Karpas-422 (cell line): Measurements from ENCODE around the gene SORT1. TPM values are rescaled to one million over a fixed set of nuclear protein-coding genes. Genes with fewer than 3 reads are reported as not detected.

Experiments
- DNase-seq: peaks from one replicate; pipeline ENCODE4 v3.0.0-alpha.2; 2015
- H2AFZ ChIP-seq: fragments of 200-600 bp; sonication (generic); 2 replicates; pipeline ENCODE4 v1.6.1; 2014; ENCODE audit warnings: antibody characterized with exemption, low read length, mixed read lengths
- H3K27ac ChIP-seq: fragments of 200-600 bp; sonication (generic); 2 replicates; pipeline ENCODE4 v1.5.1; 2014; ENCODE audit warnings: mild to moderate bottlenecking, low read length, moderate library complexity
- H3K27me3 ChIP-seq: fragments of 200-600 bp; sonication (generic); 2 replicates; pipeline ENCODE4 v1.6.1; 2014; ENCODE audit warnings: low read length, mixed read lengths
- H3K36me3 ChIP-seq: fragments of 200-600 bp; sonication (generic); 2 replicates; pipeline ENCODE4 v1.6.1; 2014; ENCODE audit warnings: low read length, mixed read lengths; ENCODE audit not compliant: insufficient read depth
- H3K4me1 ChIP-seq: fragments of 200-600 bp; sonication (generic); 2 replicates; pipeline ENCODE4 v1.6.1; 2014; ENCODE audit warnings: mild to moderate bottlenecking, low read length, mixed read lengths
- H3K4me2 ChIP-seq: fragments of 200-600 bp; sonication (generic); 2 replicates; pipeline ENCODE4 v1.6.1; 2014; ENCODE audit warnings: low read length, low read depth, mild to moderate bottlenecking; ENCODE audit not compliant: poor library complexity, severe bottlenecking
- H3K4me3 ChIP-seq: fragments of 200-600 bp; sonication (generic); 2 replicates; pipeline ENCODE4 v1.5.1; 2014; ENCODE audit warnings: mild to moderate bottlenecking, antibody characterized with exemption, low read length, mixed read lengths
- H3K79me2 ChIP-seq: fragments of 200-600 bp; sonication (generic); 2 replicates; pipeline ENCODE4 v1.6.1; 2014; ENCODE audit warnings: mild to moderate bottlenecking, low read length, mixed read lengths
- H3K9ac ChIP-seq: fragments of 200-600 bp; sonication (generic); 2 replicates; pipeline ENCODE4 v1.6.0; 2014; ENCODE audit warnings: low read length
- H3K9me2 ChIP-seq: fragments of 200-600 bp; sonication (generic), shearing (Covaris generic); replicated peaks from 2 replicates; pipeline ENCODE4 v1.6.0; 2014; ENCODE audit warnings: mild to moderate bottlenecking, low read length, moderate library complexity; ENCODE audit not compliant: insufficient read depth
- H3K9me3 ChIP-seq: fragments of 300-700, 200-600 bp; sonication (generic); 2 replicates; pipeline ENCODE4 v1.6.1; 2014; ENCODE audit warnings: low read length, mixed read lengths
- H4K20me1 ChIP-seq: fragments of 200-600 bp; sonication (generic); 2 replicates; pipeline ENCODE4 v1.6.1; 2014; ENCODE audit warnings: mild to moderate bottlenecking, antibody characterized with exemption, low read length, low read depth; ENCODE audit not compliant: insufficient read depth
- total RNA-seq: library from RNA; depleted of rRNA; stranded (reverse); fragments of >200 nt; shearing (Covaris generic); gene quantifications from 2 replicates; pipeline ENCODE4 v1.2.3, GENCODE V29; 2014; ENCODE audit warnings: low replicate concordance

SORT1 gene
- total RNA-seq, 1 experiment from 2014 or later = 0.04 TPM

DNA sequence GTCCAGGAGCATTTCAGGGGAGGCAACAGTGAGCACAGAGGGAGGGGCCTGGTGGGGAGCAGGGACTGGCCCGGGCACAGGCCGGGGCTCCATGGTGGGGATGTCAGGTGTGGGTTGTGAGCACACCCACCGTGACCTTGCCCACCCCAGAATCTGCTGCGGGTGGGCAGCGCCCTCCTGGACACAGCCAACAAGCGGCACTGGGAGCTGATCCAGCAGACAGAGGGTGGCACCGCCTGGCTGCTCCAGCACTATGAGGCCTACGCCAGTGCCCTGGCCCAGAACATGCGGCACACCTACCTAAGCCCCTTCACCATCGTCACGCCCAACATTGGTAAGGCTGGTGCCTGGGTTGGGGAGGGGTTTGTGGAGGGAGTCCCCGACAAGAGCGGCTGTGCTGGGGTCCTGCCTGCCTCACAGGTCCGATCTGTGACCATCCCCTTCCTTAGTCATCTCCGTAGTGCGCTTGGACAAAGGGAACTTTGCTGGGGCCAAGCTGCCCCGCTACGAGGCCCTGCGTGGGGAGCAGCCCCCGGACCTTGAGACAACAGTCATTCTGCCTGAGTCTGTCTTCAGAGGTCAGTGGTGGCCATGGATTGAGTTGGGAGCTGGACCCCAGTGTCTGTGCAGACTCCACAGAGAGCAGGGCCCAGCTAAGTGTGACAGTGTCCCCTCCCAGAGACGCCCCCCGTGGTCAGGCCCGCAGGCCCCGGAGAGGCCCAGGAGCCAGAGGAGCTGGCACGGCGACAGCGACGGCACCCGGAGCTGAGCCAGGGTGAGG, 129.1 kb downstream of the SORT1 start:
- H3K9me3 ChIP-seq = no peaks in the 10 kb centered on the region
- no peak overlapping the region for H3K4me2 ChIP-seq
- no peaks in the 10 kb centered on the region for H3K27me3 ChIP-seq
- no peaks in the 10 kb centered on the region for H3K36me3 ChIP-seq
- no peak overlapping the region for H3K9ac ChIP-seq
- no peak overlapping the region for H3K4me3 ChIP-seq
- H3K79me2 ChIP-seq = no peaks in the 10 kb centered on the region
- H4K20me1 ChIP-seq = no peaks in the 10 kb centered on the region; the same call in 1 of the 2 replicates
- no peak overlapping the region for H2AFZ ChIP-seq
- H3K4me1 ChIP-seq = no peaks in the 10 kb centered on the region
- H3K27ac ChIP-seq = no peak overlapping the region
- H3K9me2 ChIP-seq = no peaks in the 10 kb centered on the region
- no peak for DNase-seq

DNA sequence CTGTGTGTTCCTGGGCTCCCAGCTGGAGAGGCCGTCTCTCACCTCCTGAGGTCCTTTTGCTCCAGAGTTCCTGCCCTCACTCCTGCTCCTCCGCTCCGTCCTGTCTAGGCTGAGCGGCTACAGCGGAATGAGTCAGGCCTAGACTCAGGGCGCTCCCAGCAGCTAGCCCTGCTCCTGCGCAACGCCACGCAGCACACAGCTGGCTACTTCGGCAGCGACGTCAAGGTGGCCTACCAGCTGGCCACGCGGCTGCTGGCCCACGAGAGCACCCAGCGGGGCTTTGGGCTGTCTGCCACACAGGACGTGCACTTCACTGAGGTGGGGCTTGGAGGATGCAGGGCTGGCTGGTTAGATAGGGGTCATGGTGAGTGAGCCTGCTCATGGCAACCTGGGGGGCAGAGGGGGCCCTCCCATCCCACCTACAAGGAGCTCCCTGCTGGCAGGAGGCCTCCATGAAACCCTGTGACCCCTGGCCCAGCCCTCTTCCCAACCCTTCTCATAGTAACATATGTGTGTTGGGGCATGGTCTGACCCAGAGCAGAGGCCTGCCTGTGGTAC, 129.9 kb downstream of the SORT1 start:
- Histone ChIP-seq H3K4me1 (no peaks in the 10 kb centered on the region), H3K9me3 (no peaks in the 10 kb centered on the region), H2AFZ (no peak overlapping the region), H3K79me2 (no peaks in the 10 kb centered on the region), H3K4me2 (no peak overlapping the region), H3K9ac (no peak overlapping the region), H3K4me3 (no peak overlapping the region), H4K20me1 (no peaks in the 10 kb centered on the region; the same call in 1 of the 2 replicates), H3K36me3 (no peaks in the 10 kb centered on the region), H3K9me2 (no peaks in the 10 kb centered on the region), H3K27ac (no peak overlapping the region), H3K27me3 (no peaks in the 10 kb centered on the region)
- DNase-seq = no peak

DNA sequence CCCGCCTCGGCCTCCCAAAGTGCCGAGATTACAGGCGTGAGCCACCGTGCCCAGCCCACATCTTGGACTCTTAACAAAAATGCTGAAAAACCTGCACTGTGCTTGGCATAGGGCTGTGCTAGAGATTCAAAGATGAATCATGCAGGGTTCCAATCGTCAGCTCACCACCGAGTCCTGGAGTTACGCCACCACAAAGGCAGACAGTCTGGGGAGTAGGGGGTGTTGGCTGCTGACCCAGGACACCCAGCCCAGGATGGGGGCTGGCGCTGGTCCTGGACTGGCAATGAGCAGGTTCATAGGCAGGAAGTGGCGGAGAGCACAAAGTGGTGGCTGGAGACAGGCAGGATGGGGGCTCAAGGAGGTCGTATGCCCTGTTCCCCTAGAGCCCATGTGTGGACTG, 130.8 kb downstream of the SORT1 start:
- H3K4me2 ChIP-seq = no peak overlapping the region

DNA sequence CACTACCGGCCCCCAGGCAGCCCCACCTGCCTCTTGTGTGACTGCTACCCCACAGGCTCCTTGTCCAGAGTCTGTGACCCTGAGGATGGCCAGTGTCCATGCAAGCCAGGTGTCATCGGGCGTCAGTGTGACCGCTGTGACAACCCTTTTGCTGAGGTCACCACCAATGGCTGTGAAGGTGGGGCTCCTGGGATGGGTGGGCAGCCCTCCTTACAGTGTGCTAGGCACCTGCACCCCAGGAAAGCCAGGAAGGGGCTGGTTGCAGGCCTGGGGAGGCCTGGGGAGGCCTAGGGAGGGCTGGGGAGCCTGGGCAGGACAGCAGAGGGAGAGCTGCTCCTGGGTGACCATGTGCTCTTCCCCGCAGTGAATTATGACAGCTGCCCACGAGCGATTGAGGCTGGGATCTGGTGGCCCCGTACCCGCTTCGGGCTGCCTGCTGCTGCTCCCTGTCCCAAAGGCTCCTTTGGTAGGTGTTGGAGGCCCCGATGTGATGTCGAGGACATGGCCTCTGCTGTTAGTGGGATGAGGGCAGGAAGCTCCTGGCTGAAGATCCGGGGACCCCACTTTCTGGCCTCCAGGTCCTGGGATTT, 131.9 kb downstream of the SORT1 start:
- Histone ChIP-seq H3K79me2 (no peaks in the 10 kb centered on the region), H3K4me2 (no peak overlapping the region), H3K9me2 (no peaks in the 10 kb centered on the region), H4K20me1 (no peaks in the 10 kb centered on the region; the same call in 1 of the 2 replicates), H3K27me3 (no peaks in the 10 kb centered on the region), H3K27ac (no peak overlapping the region), H2AFZ (no peak overlapping the region), H3K9ac (no peak overlapping the region), H3K9me3 (no peaks in the 10 kb centered on the region), H3K4me3 (no peak overlapping the region), H3K36me3 (no peaks in the 10 kb centered on the region), H3K4me1 (no peaks in the 10 kb centered on the region)
- no peak for DNase-seq

More for the DNA sequence above, 130.8 kb downstream of the SORT1 start:
- H3K27ac ChIP-seq = no peak overlapping the region
- no peaks in the 10 kb centered on the region for H3K9me2 ChIP-seq
- no peaks in the 10 kb centered on the region; the same call in 1 of the 2 replicates for H4K20me1 ChIP-seq
- no peak overlapping the region for H3K9ac ChIP-seq
- no peak for DNase-seq
- no peak overlapping the region for H3K4me3 ChIP-seq
- H3K4me1 ChIP-seq = no peaks in the 10 kb centered on the region
- no peaks in the 10 kb centered on the region for H3K36me3 ChIP-seq
- H3K79me2 ChIP-seq = no peaks in the 10 kb centered on the region
- no peak overlapping the region for H2AFZ ChIP-seq
- no peaks in the 10 kb centered on the region for H3K27me3 ChIP-seq
- H3K9me3 ChIP-seq = no peaks in the 10 kb centered on the region

DNA sequence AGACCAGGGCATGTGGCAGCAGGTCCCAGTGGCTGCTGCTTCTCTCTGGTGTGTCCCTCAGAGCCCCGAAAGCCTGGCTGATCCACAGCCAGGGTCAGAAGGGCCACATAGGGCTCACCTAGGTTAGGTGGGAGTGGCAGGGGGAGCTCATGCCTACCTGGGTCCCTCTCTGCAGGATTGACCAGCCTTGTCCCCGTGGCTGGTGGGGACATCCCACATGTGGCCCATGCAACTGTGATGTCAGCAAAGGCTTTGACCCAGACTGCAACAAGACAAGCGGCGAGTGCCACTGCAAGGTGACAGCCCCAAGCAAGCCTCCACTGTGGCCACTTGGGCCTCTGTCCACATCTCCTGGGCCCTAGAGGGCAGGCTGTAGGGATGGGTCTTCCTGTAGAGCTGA, 132.7 kb downstream of the SORT1 start:
- no peaks in the 10 kb centered on the region for H3K9me2 ChIP-seq
- no peak overlapping the region for H3K4me2 ChIP-seq
- no peaks in the 10 kb centered on the region for H3K36me3 ChIP-seq
- H3K27ac ChIP-seq = no peak overlapping the region
- H3K27me3 ChIP-seq = no peaks in the 10 kb centered on the region
- no peak overlapping the region for H2AFZ ChIP-seq
- H3K9ac ChIP-seq = no peak overlapping the region
- H3K9me3 ChIP-seq = no peaks in the 10 kb centered on the region
- no peaks in the 10 kb centered on the region for H3K4me1 ChIP-seq
- no peak overlapping the region for H3K4me3 ChIP-seq
- no peaks in the 10 kb centered on the region for H3K79me2 ChIP-seq
- no peaks in the 10 kb centered on the region; the same call in 1 of the 2 replicates for H4K20me1 ChIP-seq
- no peak for DNase-seq

DNA sequence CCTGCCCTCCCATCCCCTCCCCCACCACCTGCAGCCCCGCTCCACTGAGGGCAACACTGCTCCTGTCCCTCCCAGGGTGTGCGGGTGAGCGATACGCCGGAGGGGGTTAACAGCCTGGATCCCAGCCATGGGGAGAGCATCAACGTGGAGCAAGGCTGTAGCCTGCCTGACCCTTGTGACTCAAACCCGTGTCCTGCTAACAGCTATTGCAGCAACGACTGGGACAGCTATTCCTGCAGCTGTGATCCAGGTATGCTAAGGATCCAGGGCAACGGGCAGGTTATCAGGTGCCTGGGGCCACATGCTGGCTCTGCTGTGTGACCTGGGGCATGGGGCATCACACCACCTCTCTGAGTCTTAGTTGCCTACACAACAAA, 133.4 kb downstream of the SORT1 start:
- Histone ChIP-seq H3K79me2 (no peaks in the 10 kb centered on the region), H3K9ac (no peak overlapping the region), H2AFZ (no peak overlapping the region), H3K36me3 (no peaks in the 10 kb centered on the region), H3K27ac (no peak overlapping the region), H3K9me2 (no peaks in the 10 kb centered on the region), H3K9me3 (no peaks in the 10 kb centered on the region), H3K4me2 (no peak overlapping the region), H3K27me3 (no peaks in the 10 kb centered on the region), H4K20me1 (no peaks in the 10 kb centered on the region; the same call in 1 of the 2 replicates), H3K4me1 (no peaks in the 10 kb centered on the region), H3K4me3 (no peak overlapping the region)
- DNase-seq = no peak

DNA sequence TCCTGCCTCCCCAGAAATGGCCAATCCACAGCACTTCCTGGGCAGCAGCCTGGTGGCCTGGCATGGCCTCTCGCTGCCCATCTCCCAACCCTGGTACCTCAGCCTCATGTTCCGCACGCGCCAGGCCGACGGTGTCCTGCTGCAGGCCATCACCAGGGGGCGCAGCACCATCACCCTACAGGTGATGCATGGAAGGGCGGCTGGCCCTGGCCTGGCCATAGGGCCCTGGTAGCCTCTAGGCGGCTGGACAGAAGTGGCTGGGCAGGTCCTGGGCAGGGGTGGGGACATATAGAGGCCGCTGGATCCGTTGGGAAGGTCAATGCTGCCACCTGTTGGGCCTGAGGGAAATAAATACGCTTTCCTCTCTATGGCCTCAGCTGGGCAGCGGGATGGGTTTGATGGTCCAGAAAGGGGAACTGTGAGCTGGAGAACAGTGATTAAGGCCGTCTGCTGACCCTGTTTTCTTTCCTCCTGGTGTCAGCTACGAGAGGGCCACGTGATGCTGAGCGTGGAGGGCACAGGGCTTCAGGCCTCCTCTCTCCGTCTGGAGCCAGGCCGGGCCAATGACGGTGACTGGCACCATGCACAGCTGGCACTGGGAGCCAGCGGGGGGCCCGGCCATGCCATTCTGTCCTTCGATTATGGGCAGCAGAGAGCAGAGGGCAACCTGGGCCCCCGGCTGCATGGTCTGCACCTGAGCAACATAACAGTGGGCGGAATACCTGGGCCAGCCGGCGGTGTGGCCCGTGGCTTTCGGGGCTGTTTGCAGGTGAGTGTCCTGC, 133.9 kb downstream of the SORT1 start:
- no peaks in the 10 kb centered on the region for H3K9me2 ChIP-seq
- H3K79me2 ChIP-seq = no peaks in the 10 kb centered on the region
- no peak overlapping the region for H3K27ac ChIP-seq
- no peak overlapping the region for H3K4me2 ChIP-seq
- H3K4me3 ChIP-seq = no peak overlapping the region
- H4K20me1 ChIP-seq = no peaks in the 10 kb centered on the region; the same call in 1 of the 2 replicates
- no peaks in the 10 kb centered on the region for H3K27me3 ChIP-seq
- DNase-seq = peak; percentile 88
- no peaks in the 10 kb centered on the region for H3K36me3 ChIP-seq
- H3K9ac ChIP-seq = no peak overlapping the region
- H3K4me1 ChIP-seq = no peaks in the 10 kb centered on the region
- no peak overlapping the region for H2AFZ ChIP-seq
- H3K9me3 ChIP-seq = no peaks in the 10 kb centered on the region

DNA sequence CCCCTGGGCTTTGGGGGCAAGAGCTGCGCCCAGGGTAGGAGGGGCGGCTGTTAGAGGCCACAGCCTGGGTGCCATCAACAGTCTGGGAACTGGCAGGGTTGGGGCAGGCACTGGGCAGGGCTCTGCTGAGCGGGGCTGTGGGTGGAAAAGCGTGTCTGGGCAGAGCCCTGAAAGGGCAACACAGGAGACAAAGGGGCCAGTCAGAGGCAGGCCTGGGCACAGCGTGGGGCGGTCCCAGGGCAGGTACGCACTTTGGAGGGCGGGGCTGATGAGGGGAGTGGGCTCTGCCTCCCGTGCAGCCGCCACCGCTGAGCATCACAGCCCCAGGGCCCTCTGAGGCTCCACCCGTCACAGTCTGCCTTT, 134.5 kb downstream of the SORT1 start:
- Histone ChIP-seq H3K27ac (no peak overlapping the region), H3K4me3 (no peak overlapping the region), H3K9ac (no peak overlapping the region), H3K27me3 (no peaks in the 10 kb centered on the region), H3K4me2 (no peak overlapping the region), H3K9me2 (no peaks in the 10 kb centered on the region), H3K9me3 (no peaks in the 10 kb centered on the region), H4K20me1 (no peaks in the 10 kb centered on the region; the same call in 1 of the 2 replicates), H3K36me3 (no peaks in the 10 kb centered on the region), H2AFZ (no peak overlapping the region), H3K79me2 (no peaks in the 10 kb centered on the region), H3K4me1 (no peaks in the 10 kb centered on the region)
- no peak for DNase-seq
